ENCODE data around the gene PRODH2.

The PRODH2 gene

DNA sequence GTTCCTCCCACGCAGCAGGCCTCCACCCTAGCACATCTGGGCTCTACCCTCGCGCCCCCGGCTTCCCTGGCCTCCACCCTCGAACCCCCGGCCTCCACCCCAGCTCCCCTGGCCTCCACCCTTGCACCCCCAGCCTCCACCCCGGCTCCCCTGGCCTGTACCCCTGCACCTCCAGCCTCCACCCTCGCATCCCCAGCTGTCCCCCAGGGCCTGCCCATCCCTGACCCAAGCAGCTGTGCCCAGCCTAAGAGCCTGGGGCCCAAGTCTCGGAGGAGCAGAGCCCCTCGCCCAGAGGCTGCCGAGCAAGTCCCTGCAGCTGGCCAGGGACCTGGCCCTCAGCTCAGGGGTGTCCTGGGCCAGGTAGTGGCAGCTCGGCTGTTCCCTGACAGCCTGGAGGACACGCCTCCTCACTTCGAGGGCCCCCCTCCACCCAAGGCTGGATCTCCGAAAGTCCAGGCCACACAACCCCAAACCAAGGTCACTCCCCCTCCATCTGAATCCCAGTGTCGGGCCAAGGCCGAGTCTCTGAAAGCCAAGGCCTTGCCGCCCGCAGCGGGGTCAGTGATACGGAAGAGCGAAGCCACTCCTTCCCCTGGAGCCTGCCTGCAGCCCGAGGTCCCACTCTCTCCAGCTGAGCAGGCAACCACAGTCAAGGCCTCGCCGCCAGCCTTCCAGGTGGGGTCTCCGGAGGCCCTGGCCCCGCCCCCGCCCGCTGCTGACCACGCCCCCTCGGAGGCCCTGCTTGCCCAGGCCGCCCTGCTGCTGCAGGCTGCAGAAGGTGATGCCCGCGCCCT, 45.2 kb downstream of the PRODH2 start:
- H3K4me3 ChIP-seq (ENCODE audit: low read depth in 1 of 2, low read length in 1 of 2): no peak overlapping the region
- TF ChIP-seq, protein P1, sequence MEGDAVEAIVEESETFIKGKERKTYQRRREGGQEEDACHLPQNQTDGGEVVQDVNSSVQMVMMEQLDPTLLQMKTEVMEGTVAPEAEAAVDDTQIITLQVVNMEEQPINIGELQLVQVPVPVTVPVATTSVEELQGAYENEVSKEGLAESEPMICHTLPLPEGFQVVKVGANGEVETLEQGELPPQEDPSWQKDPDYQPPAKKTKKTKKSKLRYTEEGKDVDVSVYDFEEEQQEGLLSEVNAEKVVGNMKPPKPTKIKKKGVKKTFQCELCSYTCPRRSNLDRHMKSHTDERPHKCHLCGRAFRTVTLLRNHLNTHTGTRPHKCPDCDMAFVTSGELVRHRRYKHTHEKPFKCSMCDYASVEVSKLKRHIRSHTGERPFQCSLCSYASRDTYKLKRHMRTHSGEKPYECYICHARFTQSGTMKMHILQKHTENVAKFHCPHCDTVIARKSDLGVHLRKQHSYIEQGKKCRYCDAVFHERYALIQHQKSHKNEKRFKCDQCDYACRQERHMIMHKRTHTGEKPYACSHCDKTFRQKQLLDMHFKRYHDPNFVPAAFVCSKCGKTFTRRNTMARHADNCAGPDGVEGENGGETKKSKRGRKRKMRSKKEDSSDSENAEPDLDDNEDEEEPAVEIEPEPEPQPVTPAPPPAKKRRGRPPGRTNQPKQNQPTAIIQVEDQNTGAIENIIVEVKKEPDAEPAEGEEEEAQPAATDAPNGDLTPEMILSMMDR (IDR thresholded peaks at IDR 0.05): no peak
- no peaks in the 10 kb centered on the region for H3K9me3 ChIP-seq
- H3K36me3 ChIP-seq: peaks cover 45% of the 10 kb centered on the region
- no peak overlapping the region for H3K27ac ChIP-seq
- H3K27me3 ChIP-seq: no peaks in the 10 kb centered on the region
- no peaks in the 10 kb centered on the region for H3K4me1 ChIP-seq (ENCODE audit: control insufficient read depth in 1 of 2, insufficient read depth in 1 of 2, low read depth in 1 of 2, low read length in 1 of 2)

DNA sequence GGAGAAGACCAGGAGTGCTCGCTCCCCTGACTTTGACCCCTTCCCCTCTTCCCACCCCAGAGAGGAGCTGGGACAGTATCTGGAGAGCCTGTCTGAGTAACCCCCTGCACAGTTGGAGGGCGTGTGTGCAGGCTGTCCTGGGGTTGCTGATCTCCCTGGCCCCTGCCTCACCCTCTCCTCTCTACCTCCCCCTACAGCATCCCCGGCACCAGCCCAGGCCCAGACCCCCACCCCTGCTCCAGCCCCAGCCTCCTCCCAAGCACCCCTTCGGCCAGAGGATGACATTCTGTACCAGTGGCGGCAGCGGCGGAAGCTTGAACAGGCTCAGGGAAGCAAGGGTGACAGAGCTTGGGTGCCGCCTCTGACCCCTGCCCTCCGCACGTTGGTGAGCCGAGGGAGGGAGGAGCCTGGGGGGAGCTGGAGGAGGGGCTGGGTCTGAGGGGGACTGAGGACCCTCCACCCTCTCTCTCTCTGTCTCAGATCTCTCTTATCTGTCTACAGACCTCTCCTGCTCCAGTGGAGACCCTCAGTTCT, 46.0 kb downstream of the PRODH2 start:
- Histone ChIP-seq H3K36me3 (peaks cover 52% of the 10 kb centered on the region), H3K4me1 (ENCODE audit: control insufficient read depth in 1 of 2, insufficient read depth in 1 of 2, low read depth in 1 of 2, low read length in 1 of 2) (no peaks in the 10 kb centered on the region), H3K27ac (no peak overlapping the region), H3K27me3 (no peaks in the 10 kb centered on the region), H3K9me3 (no peaks in the 10 kb centered on the region), H3K4me3 (ENCODE audit: low read depth in 1 of 2, low read length in 1 of 2) (no peak overlapping the region)
- TF ChIP-seq, protein P1 (IDR thresholded peaks at IDR 0.05): no peak

DNA sequence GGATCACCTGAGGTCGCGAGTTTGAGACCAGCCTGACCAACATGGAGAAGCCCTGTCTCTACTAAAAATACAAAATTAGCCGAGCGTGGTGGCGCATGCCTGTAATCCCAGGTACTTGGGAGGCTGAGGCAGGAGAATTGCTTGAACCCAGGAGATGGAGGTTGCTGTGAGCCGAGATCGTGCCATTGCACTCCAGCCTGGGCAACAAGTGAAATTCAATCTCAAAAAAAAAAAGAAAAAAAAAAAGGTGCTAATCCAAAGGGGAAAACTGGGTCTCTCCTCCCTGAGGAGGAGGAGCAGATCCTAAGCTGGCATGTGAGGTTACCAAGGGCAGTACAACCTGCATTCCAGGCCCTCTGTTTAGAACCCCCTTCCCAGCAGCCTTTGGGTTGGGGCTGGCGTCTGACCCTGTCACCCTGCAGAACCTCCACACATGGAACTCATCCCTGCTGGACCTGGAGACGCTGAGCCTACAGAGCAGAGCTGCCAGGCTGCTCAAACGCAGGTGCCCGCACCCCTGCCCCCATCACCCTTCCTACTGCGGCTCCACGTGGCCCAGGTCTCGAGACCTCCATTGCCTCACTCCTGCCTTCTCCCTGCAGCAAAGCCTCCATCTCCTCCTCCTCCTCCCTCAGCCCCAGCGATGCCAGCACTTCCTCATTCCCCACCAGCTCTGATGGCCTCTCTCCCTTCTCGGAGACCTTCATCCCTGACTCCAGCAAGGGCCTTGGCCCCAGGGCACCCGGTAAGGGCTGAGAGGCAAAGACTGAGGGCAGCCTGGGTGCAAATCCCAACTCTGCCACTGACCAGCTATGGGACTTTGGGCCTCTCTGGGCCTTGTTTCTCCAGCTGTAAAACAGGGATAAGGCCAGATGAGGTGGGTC, 48.0 kb downstream of the PRODH2 start:
- Histone ChIP-seq H3K27ac (no peak overlapping the region), H3K36me3 (peaks cover 59% of the 10 kb centered on the region), H3K4me3 (ENCODE audit: low read depth in 1 of 2, low read length in 1 of 2) (no peak overlapping the region), H3K4me1 (ENCODE audit: control insufficient read depth in 1 of 2, insufficient read depth in 1 of 2, low read depth in 1 of 2, low read length in 1 of 2) (no peaks in the 10 kb centered on the region), H3K27me3 (no peaks in the 10 kb centered on the region), H3K9me3 (no peaks in the 10 kb centered on the region)
- TF ChIP-seq, protein P1 (IDR thresholded peaks at IDR 0.05): no peak

DNA sequence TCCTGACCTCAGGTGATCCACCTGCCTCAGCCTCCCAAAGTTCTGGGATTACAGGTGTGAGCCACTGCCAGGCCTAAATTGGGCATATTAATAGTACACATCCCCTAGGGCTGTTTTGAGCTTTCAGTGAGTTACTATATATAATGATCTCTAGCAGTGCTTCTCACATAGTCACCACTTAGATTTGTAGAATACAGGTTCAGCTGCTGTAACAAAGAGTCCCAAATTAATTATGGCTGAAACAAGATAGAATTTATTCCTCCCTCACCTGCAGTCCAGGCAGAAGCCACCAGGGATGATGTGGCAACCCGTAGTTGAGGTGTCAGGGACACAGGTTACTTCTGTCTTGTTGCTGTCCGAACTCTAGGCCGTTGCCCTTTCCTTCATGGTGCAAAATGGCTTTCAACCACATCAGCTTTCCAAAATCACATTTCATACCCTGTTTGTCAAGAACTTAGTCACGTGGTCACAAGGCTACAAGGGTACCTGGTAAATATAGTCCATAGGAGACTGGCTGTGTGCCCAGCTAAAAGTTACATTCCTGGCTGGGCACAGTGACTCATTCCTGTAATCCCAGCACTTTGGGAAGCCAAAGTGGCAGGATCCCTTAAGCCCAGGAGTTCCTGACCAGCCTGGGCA, 51.8 kb downstream of the PRODH2 start:
- no peak overlapping the region for H3K4me3 ChIP-seq (ENCODE audit: low read depth in 1 of 2, low read length in 1 of 2)
- H3K36me3 ChIP-seq: peaks cover 34% of the 10 kb centered on the region
- H3K9me3 ChIP-seq: no peaks in the 10 kb centered on the region
- peaks cover 17% of the 10 kb centered on the region for H3K27me3 ChIP-seq
- no peak overlapping the region for H3K27ac ChIP-seq
- peaks cover 24% of the 10 kb centered on the region in 2 experiments for H3K4me1 ChIP-seq (ENCODE audit: control insufficient read depth in 1 of 2, insufficient read depth in 1 of 2, low read depth in 1 of 2, low read length in 1 of 2)
- TF ChIP-seq, protein P1 (IDR thresholded peaks at IDR 0.05): no peak

DNA sequence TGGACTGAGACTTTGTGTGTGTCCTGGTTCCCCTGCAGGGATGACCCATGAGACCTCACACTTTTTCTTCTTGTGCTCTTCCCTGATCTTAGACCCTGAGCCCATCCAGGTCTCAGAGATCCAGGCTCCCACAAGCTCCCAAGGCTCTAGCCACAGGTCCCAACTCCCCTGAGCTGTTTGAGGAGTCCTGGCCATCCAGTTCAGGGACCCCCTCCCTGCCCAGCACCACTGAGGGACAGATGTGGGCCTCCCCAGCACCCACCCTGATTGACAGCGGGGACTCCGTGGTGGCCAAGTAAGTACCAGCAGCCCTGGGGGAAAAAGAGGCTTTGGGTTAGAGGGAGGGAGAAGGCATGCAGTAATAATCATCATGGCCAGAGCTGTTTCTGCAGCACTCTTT, 52.9 kb downstream of the PRODH2 start:
- H3K27me3 ChIP-seq: peaks cover 29% of the 10 kb centered on the region
- no peak overlapping the region for H3K27ac ChIP-seq
- H3K4me3 ChIP-seq (ENCODE audit: low read depth in 1 of 2, low read length in 1 of 2): no peak overlapping the region
- TF ChIP-seq, protein P1 (IDR thresholded peaks at IDR 0.05): no peak
- peaks cover 34% of the 10 kb centered on the region for H3K36me3 ChIP-seq
- no peaks in the 10 kb centered on the region for H3K9me3 ChIP-seq
- peaks cover 33 to 36% of the 10 kb centered on the region in 2 experiments for H3K4me1 ChIP-seq (ENCODE audit: control insufficient read depth in 1 of 2, insufficient read depth in 1 of 2, low read depth in 1 of 2, low read length in 1 of 2)

All from neutrophil (primary cell).